ENCODE data around the gene MSH6. TPM values are rescaled to one million over a fixed set of nuclear protein-coding genes. Genes with fewer than 3 reads are reported as not detected.

The MSH6 gene
- total and polyA plus RNA-seq, 2 of the 13 experiments (the other 11 are each of a cell fraction or from before 2014, with no cell fraction given): 20.8 to 113 TPM

DNA sequence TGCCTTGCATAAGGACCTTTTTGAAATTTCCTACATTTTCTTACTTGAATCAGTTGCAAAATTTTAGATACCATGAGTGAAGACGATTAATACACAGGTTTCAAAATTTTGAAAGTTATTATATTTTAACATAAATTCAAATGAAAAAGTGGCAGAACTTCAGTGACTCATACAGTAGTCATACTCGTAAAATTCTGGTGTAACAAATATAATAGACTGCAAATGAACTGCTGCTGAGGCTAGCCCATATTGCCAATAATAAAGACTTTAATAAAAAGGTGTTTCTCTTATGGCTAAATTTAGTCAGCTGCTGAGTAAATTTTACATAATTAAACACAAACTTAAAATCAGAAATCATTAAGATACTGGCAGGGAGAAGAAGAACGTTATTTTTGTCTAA lies 36.9 kb downstream of the MSH6 start:
- H3K4me1 ChIP-seq (ENCODE audit: insufficient read depth, low read length): no peaks in the 10 kb centered on the region
- intact Hi-C loops (cut with micrococcal nuclease; ENCODE audit: unreplicated experiment): no loop called here
- 98% methylated on average over 3 of the region's 3 CpGs for WGBS (ENCODE audit: low lambda C conversion rate)
- H3K4me3 ChIP-seq (replicated peaks in 1 of 3; ENCODE audit: insufficient read depth in 1 of 3, low read depth in 2 of 3, low read length in 3 of 3): no peak overlapping the region
- H4K20me1 ChIP-seq (ENCODE audit: insufficient read depth, low read length): no peaks in the 10 kb centered on the region
- H3K9ac ChIP-seq (ENCODE audit: insufficient read depth, low read depth, low read length): no peak overlapping the region
- H2AFZ ChIP-seq (ENCODE audit: low read length): no peak overlapping the region
- POLR2A ChIA-PET: no interaction called here
- no peak for DNase-seq (ENCODE audit: low spot score)
- H3K4me2 ChIP-seq (ENCODE audit: low read depth, low read length): no peak overlapping the region
- TF ChIP-seq, protein P1, sequence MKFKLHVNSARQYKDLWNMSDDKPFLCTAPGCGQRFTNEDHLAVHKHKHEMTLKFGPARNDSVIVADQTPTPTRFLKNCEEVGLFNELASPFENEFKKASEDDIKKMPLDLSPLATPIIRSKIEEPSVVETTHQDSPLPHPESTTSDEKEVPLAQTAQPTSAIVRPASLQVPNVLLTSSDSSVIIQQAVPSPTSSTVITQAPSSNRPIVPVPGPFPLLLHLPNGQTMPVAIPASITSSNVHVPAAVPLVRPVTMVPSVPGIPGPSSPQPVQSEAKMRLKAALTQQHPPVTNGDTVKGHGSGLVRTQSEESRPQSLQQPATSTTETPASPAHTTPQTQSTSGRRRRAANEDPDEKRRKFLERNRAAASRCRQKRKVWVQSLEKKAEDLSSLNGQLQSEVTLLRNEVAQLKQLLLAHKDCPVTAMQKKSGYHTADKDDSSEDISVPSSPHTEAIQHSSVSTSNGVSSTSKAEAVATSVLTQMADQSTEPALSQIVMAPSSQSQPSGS (CRISPR knock-in tag; IDR thresholded peaks at IDR 0.05): no peak
- no peak for TF ChIP-seq MYC (CRISPR knock-in tag; IDR thresholded peaks at IDR 0.05; ENCODE audit: borderline replicate concordance)
- TF ChIP-seq, protein P2, sequence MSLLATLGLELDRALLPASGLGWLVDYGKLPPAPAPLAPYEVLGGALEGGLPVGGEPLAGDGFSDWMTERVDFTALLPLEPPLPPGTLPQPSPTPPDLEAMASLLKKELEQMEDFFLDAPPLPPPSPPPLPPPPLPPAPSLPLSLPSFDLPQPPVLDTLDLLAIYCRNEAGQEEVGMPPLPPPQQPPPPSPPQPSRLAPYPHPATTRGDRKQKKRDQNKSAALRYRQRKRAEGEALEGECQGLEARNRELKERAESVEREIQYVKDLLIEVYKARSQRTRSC (CRISPR knock-in tag; IDR thresholded peaks at IDR 0.05; ENCODE audit: low read depth): no peak
- TF ChIP-seq ZNF616 (CRISPR knock-in tag; IDR thresholded peaks at IDR 0.05; ENCODE audit: low read depth): no peak
- TF ChIP-seq IKZF1 (IDR thresholded peaks at IDR 0.05): no peak
- no peak for TF ChIP-seq NCOA2 (CRISPR knock-in tag; IDR thresholded peaks at IDR 0.05)
- no peak for TF ChIP-seq NR1H2 (CRISPR knock-in tag; IDR thresholded peaks at IDR 0.05; ENCODE audit: borderline replicate concordance, low read depth)
- TF ChIP-seq ZNF274 (CRISPR knock-in tag; IDR thresholded peaks at IDR 0.05): no peak
- TF ChIP-seq NCOR1 (IDR thresholded peaks at IDR 0.05; ENCODE audit: borderline replicate concordance, low read length): no peak
- TF ChIP-seq SIX1 (CRISPR knock-in tag; IDR thresholded peaks at IDR 0.05; ENCODE audit: borderline replicate concordance): no peak
- TF ChIP-seq, protein P3, sequence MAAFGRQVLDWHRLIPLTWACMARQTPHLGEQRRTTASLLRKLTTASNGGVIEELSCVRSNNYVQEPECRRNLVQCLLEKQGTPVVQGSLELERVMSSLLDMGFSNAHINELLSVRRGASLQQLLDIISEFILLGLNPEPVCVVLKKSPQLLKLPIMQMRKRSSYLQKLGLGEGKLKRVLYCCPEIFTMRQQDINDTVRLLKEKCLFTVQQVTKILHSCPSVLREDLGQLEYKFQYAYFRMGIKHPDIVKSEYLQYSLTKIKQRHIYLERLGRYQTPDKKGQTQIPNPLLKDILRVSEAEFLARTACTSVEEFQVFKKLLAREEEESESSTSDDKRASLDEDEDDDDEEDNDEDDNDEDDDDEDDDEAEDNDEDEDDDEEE (CRISPR knock-in tag; IDR thresholded peaks at IDR 0.05): no peak
- TF ChIP-seq ZNF562 (CRISPR knock-in tag; IDR thresholded peaks at IDR 0.05; ENCODE audit: borderline replicate concordance): no peak
- TF ChIP-seq FOXO1 (CRISPR knock-in tag; IDR thresholded peaks at IDR 0.05): no peak
- no peak for TF ChIP-seq MAFF (IDR thresholded peaks at IDR 0.05; ENCODE audit: low read depth, low read length)
- no peak for TF ChIP-seq HDAC1 (CRISPR knock-in tag; IDR thresholded peaks at IDR 0.05)
- no peak for TF ChIP-seq TCF12 (IDR thresholded peaks at IDR 0.05)
- no peak for TF ChIP-seq TCF12 (CRISPR knock-in tag; IDR thresholded peaks at IDR 0.05)
- no peaks in the 10 kb centered on the region for H3K79me2 ChIP-seq (ENCODE audit: insufficient read depth, low read length)
- H3K27ac ChIP-seq (ENCODE audit: extremely low read length, insufficient read depth, low read length): no peak overlapping the region
- no peaks in the 10 kb centered on the region for H3K27me3 ChIP-seq (ENCODE audit: control insufficient read depth in 1 of 2, insufficient read depth in 2 of 2, low read length in 2 of 2)
- in situ Hi-C loops (cut with HindIII; ENCODE audit: extremely low pct_ligation_motif_present, low pct_unique_long_range_greater_than_20kb): no loop called here
- no TSS peak for BruUV-seq (replicated peaks)
- no peak for FAIRE-seq
- peaks cover 16 to 86% of the 10 kb centered on the region in 2 experiments for H3K36me3 ChIP-seq (replicated peaks in 1 of 2; ENCODE audit: control insufficient read depth in 1 of 2, insufficient read depth in 2 of 2, low read length in 2 of 2)
- H3K9me3 ChIP-seq (ENCODE audit: low read length): no peaks in the 10 kb centered on the region
- ATAC-seq: no peak
- CTCF ChIA-PET (ENCODE audit: low intra/inter-chr PET ratio, low total read pairs): no interaction called here
